ENCODE results near the gene WDR89.
A peak's percentile ranks its signal among the peaks of the same experiment; 100 is the strongest.
"Not testable (repeated sequence)": the region's sequence is repeated elsewhere in the genome, so short reads cannot be mapped to it uniquely, and the experiment has no call there.

The WDR89 gene

GRCh38 chr14:63650256-63650952 is 8.7 kb upstream of the WDR89 start:
- DNase-seq: no peak

DNA sequence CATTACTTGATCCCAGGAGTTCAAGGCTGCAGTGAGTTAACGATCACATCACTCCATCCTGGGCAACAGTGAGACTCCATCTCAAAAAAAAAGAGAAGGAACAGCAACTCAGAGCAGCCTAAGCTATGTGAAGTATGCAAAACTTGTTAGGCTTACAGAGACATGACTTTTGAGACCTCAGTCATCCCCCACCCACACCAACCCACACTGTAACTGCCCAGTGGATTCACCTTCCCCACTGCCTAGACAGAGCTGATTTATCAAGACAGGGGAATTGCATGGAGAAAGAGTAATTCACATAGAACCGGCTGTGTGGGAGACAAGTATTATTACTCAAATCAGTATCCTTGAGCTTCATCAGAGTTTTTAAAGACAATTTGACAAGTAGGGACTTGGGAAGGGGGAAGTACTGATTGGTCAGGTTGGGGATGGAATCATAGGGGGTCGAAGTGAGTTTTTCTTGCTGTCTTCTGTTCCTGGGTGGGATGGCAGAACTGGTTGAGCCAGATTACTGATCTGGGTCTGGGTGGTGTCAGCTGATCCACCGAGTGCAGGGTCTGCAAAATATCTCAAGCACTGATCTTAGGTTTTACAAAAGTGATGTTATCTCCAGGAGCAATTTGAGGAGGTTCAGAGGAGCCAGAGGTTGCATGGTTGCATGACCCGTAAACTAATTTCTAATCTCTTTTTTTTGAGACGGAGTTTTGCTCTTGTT is 6.2 kb upstream of the WDR89 start:
- no peak for DNase-seq

- no peak for DNase-seq
Measured at GRCh38 chr14:63644741-63645140, 3.1 kb upstream of the WDR89 start.

GRCh38 chr14:63642656-63643382 is 1.1 kb upstream of the WDR89 start:
- no peak for DNase-seq

GRCh38 chr14:63642229-63642611 is 549 bp upstream of the WDR89 start:
- DNase-seq: peak; percentile 82

- DNase-seq: no peak
Measured at GRCh38 chr14:63638493-63638892, 3.2 kb downstream of the WDR89 start.

GRCh38 chr14:63636094-63636635 is 5.5 kb downstream of the WDR89 start:
- DNase-seq: not testable (repeated sequence)

DNA sequence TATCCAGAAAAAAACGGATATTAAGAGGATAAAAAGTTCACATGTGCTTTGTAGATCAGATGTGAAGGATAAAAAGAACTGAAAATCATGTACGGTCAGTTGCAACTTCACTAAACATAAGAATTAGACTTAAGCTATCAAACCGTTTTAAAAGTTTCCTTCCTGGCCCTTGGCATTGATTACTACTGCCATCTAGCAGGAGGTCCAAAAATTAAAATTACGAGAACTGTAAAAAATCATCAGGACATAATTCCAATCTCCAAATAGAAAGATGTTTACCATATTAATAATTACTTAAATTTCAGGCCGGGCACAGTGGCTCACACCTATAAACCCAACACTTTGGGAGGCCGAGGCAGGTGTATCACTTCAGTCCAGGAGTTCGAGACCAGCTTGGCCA is 7.9 kb downstream of the WDR89 start:
- no peak for DNase-seq

DNA sequence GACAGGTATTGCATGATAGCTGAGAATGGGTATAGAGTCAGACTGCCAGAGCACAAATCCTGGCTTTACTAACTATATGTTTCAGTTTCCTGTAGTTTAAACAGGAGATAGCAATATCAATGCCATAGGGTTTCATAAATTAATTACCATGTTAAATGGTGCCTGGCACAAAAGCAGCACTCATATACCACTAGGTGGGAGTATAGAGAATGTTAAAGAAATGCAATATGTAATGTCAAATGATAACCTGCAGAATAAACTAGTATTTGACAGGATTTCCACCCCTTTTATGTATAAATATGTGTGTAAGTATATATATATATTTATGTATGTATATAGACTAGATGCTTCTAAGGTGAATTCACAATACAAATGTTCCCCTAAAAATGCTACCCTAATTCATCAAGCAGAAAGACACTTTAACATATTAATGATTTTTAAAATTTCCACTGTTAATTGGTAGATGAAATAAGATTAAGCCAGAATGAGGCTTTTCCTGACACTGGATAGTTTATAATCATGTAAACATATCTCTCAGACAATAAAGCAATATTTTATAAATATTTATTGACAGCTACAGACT is 8.6 kb downstream of the WDR89 start:
- no peak for DNase-seq

DNA sequence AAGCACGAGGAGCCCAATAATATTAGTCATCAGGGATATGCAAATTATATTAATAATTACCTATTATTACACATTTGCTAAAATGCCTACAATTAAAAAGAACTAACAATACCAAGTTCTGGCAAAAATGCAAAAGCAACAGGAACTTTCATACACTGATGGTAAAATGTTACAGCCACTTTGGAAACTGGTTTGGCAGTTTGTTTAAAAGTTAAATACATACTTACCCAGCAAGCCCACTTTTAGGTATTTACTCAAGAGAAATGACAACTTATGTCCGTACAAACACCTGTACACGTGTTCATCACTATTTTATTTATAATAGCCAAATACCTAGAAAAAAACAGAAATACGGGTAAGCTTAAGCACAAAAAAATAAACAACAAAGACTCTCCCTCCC is 17.0 kb downstream of the WDR89 start:
- DNase-seq: no peak

DNA sequence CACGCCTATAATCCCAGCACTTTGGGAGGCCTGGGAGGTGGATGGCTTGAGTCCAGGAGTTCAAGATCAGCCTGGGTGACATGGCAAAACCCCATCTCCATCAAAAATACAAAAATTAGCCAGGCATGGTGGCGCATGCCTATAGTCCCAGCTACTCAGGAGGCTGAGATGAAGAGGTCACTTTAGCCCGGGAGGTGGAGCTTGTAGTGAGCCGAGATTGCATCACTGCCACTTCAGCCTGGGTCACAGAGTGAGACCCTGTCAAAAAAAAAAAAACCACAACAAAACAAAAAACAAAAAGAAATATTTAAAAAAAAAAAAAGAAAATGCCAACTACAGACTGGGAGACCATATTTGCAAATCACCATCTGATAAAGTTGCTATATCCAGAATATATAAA is 17.5 kb downstream of the WDR89 start:
- no peak for DNase-seq

GRCh38 chr14:63621975-63622374 is 19.7 kb downstream of the WDR89 start:
- DNase-seq: not testable (repeated sequence)

DNA sequence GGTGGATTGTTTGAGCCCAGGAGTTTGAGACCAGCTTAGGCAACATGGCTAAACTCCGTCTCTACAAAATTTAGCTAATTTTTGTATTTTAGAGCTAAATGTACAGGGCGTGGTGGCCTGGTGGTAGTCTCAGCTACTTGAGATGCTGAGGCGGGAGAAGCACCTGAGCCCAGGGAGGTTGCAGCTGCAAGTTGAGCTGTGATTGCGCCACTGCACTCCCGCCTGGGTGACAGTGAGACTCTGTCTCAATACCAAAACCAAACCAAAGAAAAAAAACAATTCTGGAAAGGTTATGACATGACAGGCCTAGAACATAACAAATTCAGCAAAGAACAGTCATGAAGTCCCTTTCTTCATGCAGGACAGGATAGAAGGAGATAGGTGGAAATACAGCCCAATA is 25.7 kb downstream of the WDR89 start:
- DNase-seq: no peak

GRCh38 chr14:63614679-63615363 is 26.9 kb downstream of the WDR89 start:
- DNase-seq: no peak

GRCh38 chr14:63611078-63611477 is 30.6 kb downstream of the WDR89 start:
- DNase-seq: no peak

GRCh38 chr14:63605041-63605532 is 36.6 kb downstream of the WDR89 start:
- no peak for DNase-seq

DNA sequence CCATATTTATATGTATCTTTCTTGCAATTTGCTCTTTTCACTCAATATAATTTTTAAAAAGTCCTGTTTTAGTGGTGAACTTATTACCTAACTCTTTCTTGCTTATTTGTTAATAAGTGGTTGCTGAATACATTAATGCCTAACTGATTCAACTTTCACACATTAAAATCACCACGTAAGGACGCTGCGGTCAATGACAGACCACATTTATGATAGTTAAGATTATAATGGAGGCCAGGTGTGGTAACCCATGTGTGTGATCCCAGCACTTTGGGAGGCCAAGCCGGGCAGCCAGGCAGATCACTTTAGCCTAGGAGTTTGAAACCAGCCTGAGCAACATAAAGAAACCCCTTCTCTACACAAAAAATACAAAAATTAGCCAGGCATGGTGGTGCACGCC is 37.0 kb downstream of the WDR89 start:
- no peak for DNase-seq

DNA sequence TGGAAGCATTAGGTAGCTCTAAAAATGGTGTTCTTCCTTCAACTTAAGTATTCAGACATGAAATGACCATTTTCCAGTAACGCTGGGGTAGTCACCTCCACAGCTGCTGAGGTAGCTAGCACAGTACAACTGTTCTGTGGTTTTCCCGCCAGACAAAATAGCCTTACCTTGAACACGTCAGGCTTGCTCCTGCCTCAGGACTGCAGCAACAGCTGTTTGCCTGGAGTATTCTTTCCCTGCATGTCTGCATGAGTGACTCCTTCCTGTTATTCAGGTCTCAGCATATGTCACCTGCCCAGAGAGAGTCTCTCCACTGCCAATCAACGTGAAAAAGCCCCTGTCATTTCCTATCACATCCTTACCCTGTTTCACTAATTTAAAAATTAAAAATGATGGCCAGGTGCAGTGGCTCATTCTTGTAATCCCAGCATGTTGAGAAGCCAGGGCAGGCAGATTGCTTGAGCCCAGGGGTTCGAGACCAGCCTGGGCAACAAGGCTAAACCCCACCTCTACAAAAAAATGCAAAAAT is 37.9 kb downstream of the WDR89 start:
- peak; percentile 18 for DNase-seq

DNA sequence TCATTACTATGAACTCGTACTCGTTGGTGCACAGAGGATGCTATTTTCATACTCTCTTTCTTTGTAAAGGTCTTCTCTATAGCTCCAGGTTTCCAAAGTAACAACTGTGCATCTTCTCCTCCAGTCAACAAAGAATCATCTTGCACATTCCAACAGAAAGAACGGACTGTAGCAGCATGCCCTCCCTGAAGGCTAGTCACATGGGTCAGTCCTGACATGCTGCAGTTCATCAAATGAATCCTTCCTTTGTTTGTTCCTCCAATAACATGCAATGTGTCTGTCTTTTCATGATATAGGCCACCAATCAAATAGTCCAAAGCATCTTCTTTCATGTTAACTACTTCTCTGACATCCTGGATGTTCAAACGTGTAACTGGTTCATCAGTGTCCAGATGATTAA is 42.9 kb downstream of the WDR89 start:
- no peak for DNase-seq

- DNase-seq: no peak
Measured at GRCh38 chr14:63596998-63597658, 44.5 kb downstream of the WDR89 start.

DNA sequence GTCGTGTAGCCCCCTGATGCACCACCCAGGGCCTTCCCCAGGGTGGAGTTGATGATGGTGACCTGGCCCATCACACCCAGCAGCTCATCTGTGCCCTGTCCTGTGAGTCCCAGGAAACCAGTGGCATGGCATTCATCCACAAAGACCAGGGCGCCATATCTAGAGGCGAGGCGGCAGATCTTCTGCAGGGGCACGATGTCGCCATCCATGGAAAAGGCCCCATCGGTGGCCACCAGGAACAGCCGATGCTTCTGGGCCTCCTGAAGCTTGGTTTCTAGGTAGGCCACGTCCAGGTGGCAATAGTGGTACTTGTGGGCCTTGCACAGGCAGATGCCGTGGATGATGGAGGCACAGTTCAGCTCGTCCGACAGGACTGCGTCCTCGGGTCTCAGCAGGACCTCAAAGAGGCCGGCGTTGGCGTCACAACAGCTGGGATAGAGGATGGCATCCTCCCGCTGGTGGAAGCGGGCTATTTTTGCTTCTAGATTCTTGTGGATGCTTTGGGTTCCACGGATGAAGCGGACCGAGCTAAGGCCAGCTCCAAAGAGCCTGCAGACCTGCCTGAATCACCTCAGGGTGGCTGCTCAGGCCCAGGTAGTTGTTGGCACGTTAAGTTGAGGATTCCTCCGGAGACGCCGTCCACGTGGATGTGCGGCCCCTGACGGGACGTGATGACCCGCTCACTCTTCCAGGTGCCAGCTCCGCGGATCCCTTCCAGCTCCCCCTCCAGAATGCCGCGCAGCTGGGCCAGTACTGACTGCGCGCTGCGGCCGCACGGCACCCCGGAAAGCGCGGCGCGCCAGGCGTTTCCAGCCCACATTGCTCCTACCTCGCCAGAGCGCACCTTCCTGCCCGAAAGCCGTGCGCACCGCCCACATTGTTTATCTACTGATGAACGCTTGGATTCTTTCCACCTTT is 47.0 kb downstream of the WDR89 start:
- no peak for DNase-seq
